ENCODE measurements around the gene SLC4A4.

SLC4A4 gene

GRCh38 chr4:71469541-71469940, 130.7 kb downstream of the SLC4A4 start:
- DNase-seq (ENCODE audit: low spot score) = no peak
- no peak for FAIRE-seq

DNA sequence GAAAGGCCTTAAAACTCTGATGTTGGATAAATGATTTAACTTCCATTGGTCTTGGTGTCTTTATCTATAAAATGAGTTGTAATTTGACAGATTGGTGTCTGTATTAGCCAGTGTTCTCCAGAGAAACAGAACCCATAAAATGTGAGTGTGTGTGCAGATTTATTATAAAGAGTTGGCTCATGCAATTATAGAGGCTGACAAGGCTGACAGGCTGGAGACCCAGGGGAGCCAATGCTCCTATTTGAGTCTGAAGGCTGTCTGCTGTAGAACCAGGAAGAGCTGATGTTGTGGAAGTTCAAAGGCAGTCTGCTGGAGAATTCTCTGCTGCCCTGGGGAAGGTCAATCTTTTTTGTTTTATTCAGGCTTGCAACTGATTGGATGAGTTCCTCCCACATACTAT, 131.7 kb downstream of the SLC4A4 start:
- no peak for FAIRE-seq
- DNase-seq (ENCODE audit: low spot score) = no peak

- FAIRE-seq (peak; percentile 51), DNase-seq (ENCODE audit: low spot score) (peak; percentile 49)
These were observed 134.1 kb downstream of the SLC4A4 start for GRCh38 chr4:71472946-71473345.

DNA sequence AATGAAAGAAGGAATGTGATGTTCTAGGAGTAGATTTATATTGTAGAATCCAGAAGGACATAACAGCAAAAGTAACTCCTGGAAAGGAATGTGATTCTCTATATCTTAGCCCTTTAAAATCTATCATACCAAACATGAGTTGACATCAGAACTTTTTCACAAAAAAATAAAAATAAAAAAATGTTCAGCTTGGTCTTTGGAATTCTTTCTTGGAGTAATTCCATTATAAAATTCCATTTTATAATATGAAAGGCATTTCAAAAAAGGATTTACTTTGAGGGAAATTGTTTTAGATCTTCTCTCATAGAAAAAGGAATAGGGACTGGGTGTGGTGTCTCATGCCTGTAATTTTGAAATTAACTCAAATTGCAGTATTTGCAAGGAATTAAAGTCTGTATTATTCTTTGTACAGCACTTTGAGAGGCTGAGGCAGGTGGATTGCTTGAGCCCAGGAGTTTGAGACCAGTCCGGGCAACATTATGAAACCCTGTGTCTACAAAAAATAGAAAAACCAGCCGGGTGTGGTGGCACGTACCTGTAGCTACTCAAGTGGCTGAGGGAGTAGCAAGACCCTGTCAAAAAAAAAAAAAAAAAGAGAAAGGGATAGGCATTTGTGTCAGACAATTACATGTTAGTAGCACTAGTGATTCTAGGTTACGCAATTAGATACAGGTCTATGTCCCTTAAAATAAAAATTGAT, 134.9 kb downstream of the SLC4A4 start:
- FAIRE-seq = no peak
- DNase-seq (ENCODE audit: low spot score) = no peak

- DNase-seq (ENCODE audit: low spot score) (no peak), FAIRE-seq (no peak)
These were observed 135.9 kb downstream of the SLC4A4 start for GRCh38 chr4:71474731-71475130.

DNA sequence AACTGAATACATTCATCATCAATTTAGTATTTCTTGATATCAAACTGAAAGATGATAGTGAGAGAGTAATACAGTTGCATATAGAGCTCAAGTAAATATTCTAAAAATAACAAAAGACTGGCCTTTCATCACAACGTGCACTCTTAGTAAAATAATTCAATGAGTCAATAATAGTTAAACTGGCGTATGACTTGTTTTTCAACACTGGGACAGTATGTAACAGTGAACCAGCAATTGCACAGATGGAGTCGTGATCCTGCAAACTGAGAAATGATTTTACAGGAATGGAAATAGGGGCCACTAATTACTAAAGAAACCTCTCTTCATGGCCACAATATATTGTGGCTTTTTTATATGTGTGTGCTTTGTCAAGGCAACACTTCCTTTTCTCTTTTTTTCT, 137.4 kb downstream of the SLC4A4 start:
- DNase-seq (ENCODE audit: low spot score) (no peak), FAIRE-seq (no peak)

DNA sequence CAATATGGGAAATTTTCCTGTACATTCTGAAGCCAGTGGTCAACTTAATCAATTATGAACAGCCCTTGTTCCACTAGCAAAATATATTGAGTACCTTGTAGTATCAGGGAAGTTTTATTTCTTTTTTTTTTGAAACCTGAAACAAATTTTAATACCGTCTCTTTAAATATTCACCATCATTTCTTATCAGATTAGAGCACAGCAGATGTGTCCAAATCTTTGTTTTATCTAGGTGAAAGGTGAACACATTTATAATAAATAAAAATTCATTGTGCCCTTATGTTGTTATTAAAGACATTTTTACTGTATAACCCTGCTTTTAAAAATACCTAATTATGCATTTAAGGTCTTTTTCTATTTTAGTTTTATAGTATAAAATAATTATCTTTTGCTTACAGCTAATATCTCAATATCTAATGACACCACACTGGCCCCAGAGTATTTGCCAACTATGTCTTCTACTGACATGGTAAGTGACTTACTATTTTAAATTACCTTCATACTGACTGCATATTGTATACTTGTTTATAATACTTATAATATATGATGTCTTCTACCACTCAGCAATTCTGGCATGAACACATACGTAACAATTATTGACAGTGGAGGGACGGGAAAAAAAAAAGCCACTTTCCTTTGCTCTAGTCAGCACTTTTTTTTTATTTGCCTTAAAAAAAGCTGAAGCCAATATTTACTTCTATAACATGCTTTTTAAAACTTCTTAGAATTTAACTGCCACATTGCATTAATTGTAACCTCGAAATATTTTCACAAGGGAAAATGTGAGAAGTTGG, 147.9 kb downstream of the SLC4A4 start:
- DNase-seq (ENCODE audit: low spot score) (no peak), FAIRE-seq (no peak)

DNA sequence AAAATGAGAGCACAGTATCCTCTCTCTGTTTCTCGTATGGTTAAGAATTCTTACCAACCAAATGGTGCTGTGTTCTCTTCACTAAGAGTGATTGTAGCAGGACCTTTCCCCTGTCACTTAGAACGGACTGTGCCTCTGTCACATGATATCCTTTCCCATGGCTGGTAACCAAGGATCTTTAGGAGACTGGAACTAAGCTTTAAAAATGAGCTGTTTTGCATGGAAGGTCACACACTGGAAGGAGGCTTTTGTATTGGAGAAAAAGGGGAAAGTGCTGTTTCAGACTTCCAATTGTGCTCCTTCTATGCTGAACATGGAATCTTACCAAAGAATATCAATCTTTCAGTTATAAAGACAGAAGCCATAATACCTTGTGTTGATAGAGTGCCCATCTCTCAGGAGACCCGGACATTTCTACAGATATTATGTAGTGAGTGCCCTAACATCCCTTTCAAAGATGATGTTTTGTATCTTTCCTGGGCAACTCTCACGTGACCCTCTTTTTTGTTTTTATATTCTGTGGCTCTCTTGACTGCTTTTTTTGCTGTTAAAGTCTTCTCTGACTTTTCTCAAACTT, 148.6 kb downstream of the SLC4A4 start:
- DNase-seq (ENCODE audit: low spot score) = no peak
- FAIRE-seq = no peak

GRCh38 chr4:71494539-71494938, 155.7 kb downstream of the SLC4A4 start:
- FAIRE-seq (no peak), DNase-seq (ENCODE audit: low spot score) (no peak)

DNA sequence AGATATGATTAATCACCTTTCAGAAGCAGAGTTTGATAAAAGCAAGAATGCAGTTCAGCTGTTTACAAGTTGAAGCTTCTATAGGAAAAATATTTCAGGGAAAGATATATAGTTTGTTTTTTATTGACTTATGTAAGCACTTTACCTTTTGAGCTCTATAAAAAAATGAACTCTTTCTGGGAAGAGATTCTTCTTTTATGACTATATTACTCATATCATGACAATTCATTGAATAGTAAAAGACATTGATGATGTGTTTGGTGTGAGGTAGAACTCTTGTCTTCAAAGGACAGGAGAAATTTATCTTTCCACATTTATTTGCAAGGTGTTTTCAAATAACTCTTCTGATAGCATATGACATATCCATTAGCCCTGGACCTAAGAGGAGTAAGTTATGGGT, 156.6 kb downstream of the SLC4A4 start:
- no peak for FAIRE-seq
- DNase-seq (ENCODE audit: low spot score) = no peak

- no peak for DNase-seq (ENCODE audit: low spot score)
- FAIRE-seq = no peak
These were observed 158.3 kb downstream of the SLC4A4 start for GRCh38 chr4:71497078-71497477.

- FAIRE-seq (no peak), DNase-seq (ENCODE audit: low spot score) (no peak)
These were observed 159.2 kb downstream of the SLC4A4 start for GRCh38 chr4:71498002-71498401.

GRCh38 chr4:71498625-71499024, 159.8 kb downstream of the SLC4A4 start:
- DNase-seq (ENCODE audit: low spot score) = no peak
- no peak for FAIRE-seq

DNA sequence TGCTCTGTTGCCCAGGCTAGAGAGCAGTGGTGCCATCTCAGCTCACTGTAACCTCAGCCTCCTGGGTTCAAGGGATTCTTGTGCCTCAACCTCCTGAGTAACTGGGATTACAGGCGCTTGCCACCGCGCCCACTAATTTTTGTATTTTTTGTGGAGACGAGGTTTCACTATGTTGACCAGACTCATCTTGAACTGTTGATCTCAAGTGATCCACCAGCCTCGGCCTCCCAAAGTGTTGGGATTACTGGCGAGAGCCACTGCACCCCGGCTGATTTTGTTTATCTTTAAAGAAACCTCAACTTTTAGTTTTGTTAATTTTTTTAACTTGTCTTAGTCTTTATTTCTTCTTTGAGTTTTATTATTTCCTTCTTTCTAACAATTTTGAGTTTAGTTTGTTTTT, 163.2 kb downstream of the SLC4A4 start:
- no peak for FAIRE-seq

GRCh38 chr4:71518283-71518989, 179.6 kb downstream of the SLC4A4 start:
- DNase-seq (ENCODE audit: low spot score) (no peak), FAIRE-seq (no peak)

More for the DNA sequence above, 163.2 kb downstream of the SLC4A4 start:
- DNase-seq (ENCODE audit: low spot score) = no peak

GRCh38 chr4:71520308-71520707, 181.5 kb downstream of the SLC4A4 start:
- DNase-seq (ENCODE audit: low spot score) = no peak
- no peak for FAIRE-seq

DNA sequence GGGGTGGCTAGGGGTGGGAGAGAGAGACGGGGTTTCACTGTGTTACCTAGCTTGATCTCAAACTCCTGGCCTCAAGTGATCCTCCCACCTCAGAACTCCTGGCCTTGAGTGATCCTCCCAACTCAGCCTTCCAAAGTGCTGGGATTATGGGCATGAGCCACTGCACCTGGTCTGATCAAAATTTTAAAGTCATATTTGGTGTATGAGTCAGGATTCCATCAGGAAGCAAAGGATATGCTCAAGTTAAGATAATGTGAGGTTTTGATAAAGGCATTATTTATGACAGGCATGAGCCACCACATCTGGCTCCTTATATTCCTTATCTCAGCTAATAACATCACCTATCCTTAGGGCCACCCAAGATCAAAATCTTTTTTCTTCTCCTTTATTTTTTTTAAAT, 182.0 kb downstream of the SLC4A4 start:
- DNase-seq (ENCODE audit: low spot score) (no peak), FAIRE-seq (no peak)

DNA sequence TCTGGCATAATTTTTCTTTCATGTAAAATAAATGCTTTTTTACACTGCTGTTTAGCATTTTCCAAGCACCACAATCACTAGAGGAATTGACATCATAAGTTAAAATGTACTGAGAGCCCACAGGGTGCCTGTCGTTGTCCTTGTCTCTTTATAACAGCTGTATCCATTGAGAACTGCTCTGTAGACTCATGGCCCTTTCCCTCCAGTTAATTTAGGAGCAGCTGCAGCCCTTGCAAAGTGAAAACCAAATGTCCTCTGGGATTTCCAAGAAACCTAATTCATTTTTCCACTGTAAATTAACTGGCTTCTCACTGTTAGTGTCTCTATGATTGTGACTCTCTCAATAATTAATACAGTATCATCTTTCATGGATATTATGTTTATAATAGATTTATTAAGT, 185.9 kb downstream of the SLC4A4 start:
- FAIRE-seq = no peak
- DNase-seq (ENCODE audit: low spot score) = no peak

GRCh38 chr4:71526637-71527406, 188.0 kb downstream of the SLC4A4 start:
- FAIRE-seq (no peak), DNase-seq (ENCODE audit: low spot score) (no peak)

DNA sequence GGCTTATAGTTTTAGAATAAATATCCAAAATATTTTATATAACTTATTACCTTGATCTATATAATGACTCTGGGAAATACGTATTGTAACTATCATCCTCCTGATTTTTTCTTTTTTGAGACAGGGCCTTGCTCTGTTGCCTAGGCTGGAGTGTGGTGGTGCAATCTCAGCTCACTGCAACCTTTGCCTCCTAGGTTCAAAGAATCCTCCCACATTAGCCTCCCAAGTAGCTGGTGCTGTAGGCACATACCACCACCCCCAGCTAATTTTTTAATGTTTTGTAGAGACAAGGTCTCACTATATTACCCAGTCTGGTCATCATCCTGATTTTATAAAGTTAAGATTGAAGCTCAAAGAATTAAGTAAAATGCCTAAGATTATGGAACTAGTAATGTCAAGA, 193.6 kb downstream of the SLC4A4 start:
- FAIRE-seq = no peak
- no peak for DNase-seq (ENCODE audit: low spot score)

DNA sequence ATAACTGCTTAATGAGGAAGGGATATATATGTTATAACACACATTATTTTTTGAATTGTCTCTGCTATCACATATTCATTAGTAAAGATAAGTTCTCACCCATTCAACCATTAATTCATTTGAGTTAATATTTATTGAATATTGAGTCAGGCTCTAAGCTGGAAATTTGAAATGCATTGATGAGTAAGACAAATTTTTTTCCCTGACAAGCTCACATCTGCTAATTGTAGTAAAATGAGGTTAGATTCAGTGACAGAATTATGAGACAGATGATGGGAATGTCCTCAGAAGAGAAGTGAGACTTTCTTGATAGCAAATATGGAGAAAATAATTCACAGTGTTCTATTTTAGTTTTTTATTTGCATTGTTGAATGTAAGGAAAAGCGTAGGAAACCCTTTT, 194.3 kb downstream of the SLC4A4 start:
- DNase-seq (ENCODE audit: low spot score) (no peak), FAIRE-seq (peak; percentile 67)

Data from RCC 7860 (cell line).